ENCODE results near the gene RGS3.
A peak's percentile ranks its signal among the peaks of the same experiment; 100 is the strongest.

The RGS3 gene

DNA sequence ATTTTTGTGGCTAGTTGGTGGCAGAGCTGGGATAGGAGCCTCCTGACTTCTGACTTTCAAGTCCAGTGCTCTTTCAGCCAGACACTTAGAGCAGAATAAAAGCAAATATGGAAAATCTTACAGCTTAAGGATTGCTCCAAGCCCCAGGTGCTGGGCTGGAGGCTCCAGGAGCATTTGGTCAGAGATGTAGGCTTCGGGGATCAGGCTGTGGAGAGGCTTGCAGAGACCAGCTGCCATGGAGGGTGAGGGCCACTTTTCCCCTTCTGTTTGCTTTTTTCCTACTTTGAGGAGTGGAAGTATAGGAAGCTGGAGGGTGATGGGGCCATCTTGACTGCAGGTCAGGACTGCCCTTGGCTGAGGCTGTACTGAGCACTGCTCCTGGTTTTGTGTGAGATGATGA, 58.9 kb downstream of the RGS3 start:
- no peak for DNase-seq
- in situ Hi-C loops (cut with MboI; ENCODE audit: low pct_unique_long_range_greater_than_20kb, low sequenced_read_pairs), result no loop called here

DNA sequence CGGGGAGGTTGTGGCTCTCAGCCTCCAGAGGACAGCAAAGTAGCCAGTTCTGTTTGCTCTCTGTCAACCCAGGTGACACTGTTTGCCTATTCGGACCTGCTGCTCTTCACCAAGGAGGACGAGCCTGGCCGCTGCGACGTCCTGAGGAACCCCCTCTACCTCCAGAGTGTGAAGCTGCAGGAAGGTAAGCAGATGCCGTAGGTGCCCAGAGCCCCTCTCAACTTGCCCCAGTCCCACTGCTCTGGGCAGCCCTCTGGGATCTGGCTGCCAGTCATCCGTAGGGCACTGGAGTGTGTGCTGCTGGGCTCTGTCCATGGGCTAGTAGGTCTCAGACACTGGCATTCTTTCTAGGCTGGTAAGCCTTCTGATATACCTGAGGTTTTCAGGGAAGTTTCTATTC, 59.3 kb downstream of the RGS3 start:
- no peak for DNase-seq
- in situ Hi-C loops (cut with MboI; ENCODE audit: low pct_unique_long_range_greater_than_20kb, low sequenced_read_pairs), result no loop called here

DNA sequence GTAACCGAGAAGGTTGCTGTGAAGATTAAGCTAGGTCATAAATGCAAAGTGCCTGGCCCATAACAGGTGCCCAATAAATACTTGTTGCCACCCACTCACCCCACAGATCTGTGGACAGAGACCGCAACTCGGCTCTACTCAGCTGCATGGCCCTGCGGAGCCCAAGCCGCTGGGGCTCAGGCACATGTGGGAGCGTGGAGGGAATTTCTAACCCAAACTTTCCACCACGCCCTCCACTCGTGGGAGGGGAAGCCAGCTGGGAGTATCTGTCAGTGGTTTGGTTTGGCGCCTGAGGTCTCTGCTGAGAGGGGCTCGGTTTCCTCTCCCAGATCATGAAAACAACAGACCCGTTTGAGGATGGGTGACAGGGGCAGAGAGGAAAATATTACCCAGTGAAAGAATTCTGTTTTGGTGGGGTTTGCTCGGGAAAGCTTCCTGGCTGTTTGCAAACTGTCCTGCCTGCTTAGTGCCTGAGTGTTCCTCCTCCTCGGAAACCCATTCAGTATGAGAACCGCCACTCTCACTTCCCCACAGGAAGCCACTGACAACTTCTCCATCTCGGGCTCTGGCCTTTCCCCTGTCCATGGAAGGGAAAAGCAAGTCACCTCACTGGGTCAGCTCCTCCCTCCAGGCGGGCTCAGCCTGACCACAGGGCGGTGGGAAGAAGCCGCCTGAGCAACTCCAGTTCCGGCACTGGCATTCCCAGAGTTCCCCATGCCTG, 60.1 kb downstream of the RGS3 start:
- in situ Hi-C loops (cut with MboI; ENCODE audit: low pct_unique_long_range_greater_than_20kb, low sequenced_read_pairs), result no loop called here
- peak; percentile 54 for DNase-seq

DNA sequence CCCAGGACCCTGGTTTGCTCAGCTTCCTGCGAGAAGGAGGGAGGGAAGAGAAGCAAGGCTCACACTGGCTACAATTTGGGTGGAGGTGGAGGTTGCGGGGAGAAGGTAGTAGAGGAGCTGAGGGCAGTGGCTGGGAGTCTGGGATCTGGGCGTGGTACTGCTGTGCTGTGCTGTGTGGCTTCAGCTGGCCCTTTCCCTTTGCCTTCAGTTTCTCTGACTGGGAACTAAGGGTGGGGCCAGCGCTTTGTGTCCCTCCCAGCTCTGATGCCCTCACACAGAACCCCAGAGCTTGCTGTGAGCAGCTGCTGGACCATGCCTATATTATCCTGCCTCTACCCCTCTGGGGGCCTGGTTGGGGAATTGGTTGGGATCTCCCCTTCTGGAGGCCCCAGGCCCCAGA, 60.9 kb downstream of the RGS3 start:
- no peak for DNase-seq
- in situ Hi-C loops (cut with MboI; ENCODE audit: low pct_unique_long_range_greater_than_20kb, low sequenced_read_pairs), result no loop called here

DNA sequence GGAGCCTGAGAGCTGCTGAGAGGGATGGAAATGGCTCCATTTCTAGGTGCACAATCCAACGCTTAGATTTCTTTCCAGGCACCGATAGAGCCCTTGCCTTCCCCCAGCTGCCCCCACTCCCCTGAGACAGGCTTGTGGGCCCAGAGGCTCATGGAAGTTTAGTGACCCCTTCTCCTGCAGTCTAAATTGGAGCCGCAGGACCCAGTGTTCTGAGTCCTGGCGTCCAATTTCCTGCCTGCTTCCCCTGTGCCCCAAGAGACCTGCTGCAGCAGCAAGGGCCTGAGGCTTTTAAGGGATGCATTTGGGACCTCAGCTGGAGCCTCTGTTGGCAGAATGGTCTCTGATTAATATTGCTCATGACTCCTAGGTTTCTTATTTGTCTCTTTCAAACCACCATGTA, 61.7 kb downstream of the RGS3 start:
- no peak for DNase-seq
- in situ Hi-C loops (cut with MboI; ENCODE audit: low pct_unique_long_range_greater_than_20kb, low sequenced_read_pairs), result no loop called here

DNA sequence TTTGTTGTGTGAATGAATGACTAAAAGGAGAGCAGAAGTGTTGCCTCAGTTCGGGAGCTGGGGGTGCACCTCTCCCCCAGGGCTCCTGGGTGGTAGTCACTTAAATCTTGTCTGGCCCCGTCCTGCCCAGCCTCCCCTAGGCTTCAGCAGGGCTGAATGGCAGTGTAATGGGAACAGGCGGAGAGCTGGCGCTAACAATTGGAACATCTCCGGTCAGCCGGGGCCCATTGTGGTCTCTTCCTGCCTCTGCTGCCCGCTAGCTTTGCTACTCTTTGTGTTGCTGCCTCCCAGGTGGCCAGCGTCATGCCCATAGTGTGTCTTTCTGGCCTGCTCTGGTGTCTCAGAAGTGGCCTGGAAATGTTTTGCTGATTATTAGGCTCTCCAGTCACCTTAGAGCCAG, 62.3 kb downstream of the RGS3 start:
- in situ Hi-C loops (cut with MboI; ENCODE audit: low pct_unique_long_range_greater_than_20kb, low sequenced_read_pairs), result no loop called here

DNA sequence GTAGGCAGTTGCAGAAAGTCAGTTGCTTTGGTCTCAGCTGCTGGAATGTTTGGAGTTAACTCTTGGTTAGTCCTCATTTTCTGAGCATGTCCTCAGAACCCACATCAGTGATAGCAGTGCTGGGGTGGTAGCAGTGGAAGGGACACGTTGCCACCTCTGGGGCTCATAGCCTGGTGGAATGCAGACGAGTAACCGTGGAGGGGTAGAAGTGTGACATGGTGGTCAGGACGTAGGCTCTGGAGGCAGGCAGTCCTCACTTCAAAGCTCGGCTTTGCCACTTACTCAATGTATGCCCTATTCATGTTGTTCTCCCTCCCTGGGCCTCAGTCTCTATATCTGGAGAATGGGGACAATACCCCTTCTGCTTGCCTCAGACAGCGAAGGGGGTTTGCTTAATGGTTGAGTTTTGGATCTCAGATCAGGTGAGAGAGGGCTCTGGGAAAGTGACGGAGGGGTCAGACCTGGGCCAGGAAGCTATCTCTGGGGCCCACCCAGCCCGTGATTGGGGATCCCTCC, 62.8 kb downstream of the RGS3 start:
- DNase-seq, result no peak

More for the DNA sequence above, 62.3 kb downstream of the RGS3 start:
- DNase-seq, result no peak

DNA sequence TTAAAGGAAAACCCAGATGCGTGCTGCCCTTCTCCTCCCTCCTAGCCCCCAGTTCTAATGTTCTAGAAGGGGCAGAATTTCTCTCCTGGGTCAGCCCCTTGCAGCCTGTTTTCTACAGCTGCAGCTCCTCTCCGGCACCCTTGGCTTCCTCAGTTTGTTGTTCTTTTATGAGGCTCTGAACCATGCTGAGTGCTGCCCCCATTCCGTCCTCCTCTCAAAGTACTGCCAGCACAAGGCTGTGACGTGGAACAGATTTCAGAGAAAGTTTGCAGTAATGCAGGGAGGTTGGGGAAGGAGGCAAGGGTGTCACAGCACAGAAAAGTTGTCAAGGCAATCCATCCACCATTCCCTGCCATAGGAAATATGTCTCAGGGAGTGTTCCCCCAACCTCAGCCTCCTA, 63.3 kb downstream of the RGS3 start:
- in situ Hi-C loops (cut with MboI; ENCODE audit: low pct_unique_long_range_greater_than_20kb, low sequenced_read_pairs), result no loop called here
- DNase-seq, result no peak

More for the DNA sequence above, 62.8 kb downstream of the RGS3 start:
- in situ Hi-C loops (cut with MboI; ENCODE audit: low pct_unique_long_range_greater_than_20kb, low sequenced_read_pairs), result no loop called here

DNA sequence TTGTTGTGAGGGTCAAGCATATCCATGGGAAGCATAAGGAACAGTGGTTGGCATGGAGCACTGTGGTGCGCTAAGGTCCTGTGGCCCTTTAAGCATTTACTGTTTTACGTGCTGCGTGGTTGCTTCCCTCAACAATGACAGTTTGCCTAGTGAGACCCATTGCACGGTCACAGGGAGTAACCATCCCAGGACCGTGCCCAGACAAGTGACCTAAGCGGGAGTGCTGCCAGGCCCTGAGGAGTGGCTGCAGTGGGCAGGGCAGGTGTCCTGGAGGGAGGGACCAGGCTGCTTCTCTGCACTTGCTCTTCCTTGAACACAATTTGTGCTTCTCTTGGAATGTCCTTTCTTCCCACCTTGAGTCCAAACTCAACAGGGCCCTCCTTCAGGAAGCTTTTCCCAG, 64.6 kb downstream of the RGS3 start:
- DNase-seq, result no peak
- in situ Hi-C loops (cut with MboI; ENCODE audit: low pct_unique_long_range_greater_than_20kb, low sequenced_read_pairs), result no loop called here

DNA sequence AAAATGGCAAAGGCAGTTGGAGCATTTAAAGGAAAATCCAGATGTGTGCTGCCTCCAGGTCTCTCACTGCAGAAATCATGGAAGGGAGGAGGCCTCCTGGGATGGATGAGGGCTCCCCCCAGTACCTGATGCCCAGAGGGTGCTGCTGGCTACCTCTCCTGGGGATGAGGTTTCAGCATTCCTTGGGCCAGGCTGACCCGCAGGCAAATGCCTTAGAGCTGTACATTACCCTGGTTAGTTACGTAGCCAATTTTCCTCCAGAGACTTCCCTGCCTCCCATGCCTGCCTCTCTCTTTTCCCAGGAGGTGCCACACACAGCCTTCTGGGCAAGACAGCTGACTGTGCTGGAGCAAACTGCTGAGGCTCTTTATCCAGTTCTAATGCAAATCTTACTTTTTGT, 65.3 kb downstream of the RGS3 start:
- DNase-seq, result no peak
- in situ Hi-C loops (cut with MboI; ENCODE audit: low pct_unique_long_range_greater_than_20kb, low sequenced_read_pairs), result no loop called here

DNA sequence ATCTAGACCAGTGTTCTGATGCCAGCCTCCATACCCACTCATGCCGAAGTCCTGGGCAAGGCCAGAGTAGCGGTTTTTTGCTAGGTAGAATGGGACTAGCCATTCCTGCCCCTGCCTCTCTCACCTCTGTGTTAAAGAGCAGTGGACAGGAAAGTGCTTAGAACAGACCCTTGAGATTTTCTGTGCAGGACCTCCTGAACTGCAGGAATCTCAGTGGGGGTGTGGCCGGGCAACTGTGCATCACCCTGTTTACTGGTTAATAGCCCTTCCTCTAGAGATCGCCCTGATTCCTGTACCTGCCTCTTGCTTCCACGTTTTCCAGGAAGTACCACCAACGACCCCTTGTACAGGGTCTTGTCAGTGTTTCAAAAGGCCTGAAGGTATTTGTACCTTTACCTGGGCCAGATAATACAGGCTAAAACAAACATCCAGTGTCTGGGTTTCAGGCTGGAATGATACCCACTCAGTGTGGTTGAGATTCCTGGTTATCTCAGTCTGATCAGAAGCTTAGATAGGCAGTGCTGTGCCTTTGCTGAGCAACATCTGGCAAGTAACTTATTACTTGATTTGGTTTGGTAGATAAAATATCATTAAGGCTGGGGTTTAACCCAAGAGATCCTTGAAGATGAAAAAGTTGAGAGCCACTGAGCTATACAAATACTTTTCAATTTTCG, 65.9 kb downstream of the RGS3 start:
- no peak for DNase-seq
- in situ Hi-C loops (cut with MboI; ENCODE audit: low pct_unique_long_range_greater_than_20kb, low sequenced_read_pairs), result no loop called here

DNA sequence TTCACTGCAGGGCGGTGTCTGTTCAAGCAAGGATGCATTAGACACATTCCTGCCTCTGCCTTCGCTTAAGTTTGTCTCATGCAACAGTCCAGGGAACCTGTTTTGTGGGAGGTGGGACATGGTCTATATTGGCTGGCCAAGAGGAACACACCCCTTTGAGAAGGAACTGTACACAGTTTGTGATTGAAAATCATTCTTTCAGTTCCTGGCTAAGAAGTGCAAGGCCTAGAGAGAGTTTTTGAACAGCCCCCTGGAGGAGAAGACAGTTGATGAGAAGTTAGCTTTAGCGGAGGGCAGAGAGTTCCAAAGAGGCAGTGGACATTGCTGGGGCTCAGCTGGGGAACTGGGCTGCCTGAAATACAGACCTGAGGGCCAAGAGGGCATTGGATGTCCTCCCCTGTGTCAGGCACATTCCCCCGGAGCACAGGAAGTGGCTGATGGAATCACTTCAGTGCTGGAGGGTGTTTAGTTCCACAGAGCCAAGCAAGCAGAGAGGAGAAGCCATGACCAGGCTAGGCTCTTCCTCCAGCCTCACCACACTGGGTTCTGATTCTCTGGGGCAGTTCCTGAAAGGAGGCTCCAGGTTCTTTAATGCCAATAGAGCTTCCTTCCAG, 66.6 kb downstream of the RGS3 start:
- in situ Hi-C loops (cut with MboI; ENCODE audit: low pct_unique_long_range_greater_than_20kb, low sequenced_read_pairs), result no loop called here
- DNase-seq, result no peak

DNA sequence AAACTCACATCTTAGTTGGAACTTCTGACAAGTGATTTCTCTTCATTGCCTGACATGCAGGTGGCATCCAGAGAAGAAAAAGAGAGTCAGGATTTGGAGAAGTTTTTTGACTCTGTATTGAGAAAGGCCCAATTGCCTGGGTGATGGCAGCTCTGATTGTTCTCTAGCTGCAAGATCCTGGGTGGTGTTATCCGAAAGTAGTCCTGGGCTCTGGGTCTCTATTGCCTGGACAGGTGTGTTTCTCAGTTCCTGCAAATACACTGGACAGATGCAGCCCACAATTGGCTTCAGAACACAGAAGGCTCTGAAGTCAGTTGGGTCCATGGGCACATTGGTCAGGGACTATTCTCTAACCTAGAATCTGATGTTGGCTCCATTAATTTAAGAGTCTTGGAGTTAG, 67.4 kb downstream of the RGS3 start:
- in situ Hi-C loops (cut with MboI; ENCODE audit: low pct_unique_long_range_greater_than_20kb, low sequenced_read_pairs), result no loop called here
- no peak for DNase-seq

DNA sequence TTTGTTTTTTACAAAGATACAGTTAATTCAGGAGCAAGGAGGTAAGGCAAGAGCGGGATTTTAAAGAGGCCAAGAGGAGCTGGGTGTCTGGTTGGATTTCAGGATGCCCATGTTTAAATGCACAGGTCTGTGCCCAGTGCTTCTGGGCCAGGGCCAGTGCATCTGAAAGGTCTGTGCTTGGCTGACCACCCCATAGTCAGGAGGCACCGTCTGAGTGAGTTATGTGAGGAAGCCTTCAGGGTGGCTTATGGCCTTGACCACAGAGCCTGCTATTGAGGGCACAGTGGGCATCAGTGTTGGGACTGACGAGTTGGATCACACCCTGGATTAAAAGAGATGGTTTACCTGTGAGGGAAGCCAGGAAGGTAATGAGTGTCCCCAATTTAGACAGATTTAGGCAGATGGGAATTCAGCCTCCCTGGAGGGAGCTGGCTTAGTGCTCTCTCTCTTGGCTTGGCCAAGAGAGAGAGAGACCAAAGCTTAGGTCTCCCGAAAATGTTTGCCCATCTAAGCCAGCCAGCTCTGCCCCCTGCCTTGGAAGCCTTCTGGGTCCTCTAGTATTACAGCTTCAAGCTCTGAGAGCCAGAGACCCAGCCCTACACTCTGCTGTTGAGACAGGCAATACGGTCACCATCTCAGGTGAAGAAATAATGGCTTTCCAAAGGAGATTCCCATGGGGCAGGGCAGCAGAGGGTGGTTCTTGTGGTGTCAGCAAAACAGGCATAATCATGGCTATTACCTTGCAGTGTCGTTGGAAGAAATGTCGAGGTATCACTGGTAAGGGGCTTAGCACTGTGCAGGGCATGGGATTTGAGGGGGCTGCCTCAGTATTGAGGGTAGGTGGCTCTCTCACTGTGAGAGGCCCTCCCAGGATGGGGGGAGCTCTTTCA, 68.6 kb downstream of the RGS3 start:
- in situ Hi-C loops (cut with MboI; ENCODE audit: low pct_unique_long_range_greater_than_20kb, low sequenced_read_pairs), result no loop called here
- no peak for DNase-seq

DNA sequence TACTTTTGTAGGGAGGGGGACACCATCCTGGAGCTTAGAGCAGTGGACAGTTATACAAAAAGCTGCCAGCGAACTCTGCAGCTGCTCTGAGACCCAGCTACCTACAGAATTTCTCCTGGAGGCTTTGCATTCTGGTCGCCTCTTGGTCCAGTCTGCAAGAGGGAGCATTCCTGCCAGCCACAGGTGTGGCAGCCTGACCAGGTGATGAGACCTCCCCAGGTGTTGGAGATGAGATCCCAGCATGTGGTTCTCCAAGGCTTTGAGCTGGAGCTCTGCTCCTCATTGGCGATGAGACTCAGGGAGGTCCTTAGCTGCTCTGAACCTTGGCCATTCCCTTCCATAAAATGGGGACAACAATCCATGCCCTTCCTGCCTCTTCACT, 69.3 kb downstream of the RGS3 start:
- in situ Hi-C loops (cut with MboI; ENCODE audit: low pct_unique_long_range_greater_than_20kb, low sequenced_read_pairs), result no loop called here
- DNase-seq, result no peak

DNA sequence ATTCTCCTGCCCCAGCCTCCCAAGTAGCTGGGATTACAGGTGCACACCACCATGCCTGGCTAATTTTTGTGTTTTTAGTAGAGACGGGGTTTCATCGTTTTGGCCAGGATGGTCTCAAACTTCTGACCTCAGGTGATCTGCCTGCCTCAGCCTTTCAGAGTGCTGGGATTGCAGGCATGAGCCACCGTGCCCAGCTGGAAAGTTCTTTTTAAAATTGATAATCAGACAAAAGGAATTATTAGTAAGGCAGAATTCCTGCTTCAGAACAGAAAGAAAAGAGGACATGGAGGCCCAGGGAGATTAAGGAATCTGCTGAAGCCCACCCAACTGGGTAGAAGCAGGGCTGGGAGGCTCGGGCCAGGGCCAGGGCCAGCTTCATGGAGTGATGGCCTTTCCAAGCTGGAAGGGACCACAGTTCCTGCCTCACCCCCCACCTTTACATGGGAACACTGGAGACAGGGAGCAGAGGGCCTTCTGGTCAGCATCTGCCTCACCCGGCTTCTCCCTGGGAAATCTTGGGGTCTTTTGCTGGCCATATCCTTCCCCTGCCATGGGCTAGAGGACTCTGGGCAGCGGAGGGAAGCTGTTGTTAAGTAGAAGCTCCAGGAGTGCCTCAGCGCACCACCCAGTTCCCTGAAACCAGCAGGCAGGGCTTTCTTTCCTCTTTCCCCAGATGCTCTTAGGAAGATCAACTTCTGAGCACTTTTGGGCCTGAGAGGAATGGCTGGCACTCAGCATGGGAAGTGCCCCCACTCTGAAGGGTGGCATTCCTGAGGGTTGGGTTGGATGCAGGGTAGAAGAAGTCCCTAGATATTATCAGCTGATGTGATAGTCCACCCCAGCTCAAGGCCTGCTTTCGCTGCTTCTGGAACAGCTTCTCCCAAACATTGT, 70.1 kb downstream of the RGS3 start:
- in situ Hi-C loops (cut with MboI; ENCODE audit: low pct_unique_long_range_greater_than_20kb, low sequenced_read_pairs), result no loop called here

DNA sequence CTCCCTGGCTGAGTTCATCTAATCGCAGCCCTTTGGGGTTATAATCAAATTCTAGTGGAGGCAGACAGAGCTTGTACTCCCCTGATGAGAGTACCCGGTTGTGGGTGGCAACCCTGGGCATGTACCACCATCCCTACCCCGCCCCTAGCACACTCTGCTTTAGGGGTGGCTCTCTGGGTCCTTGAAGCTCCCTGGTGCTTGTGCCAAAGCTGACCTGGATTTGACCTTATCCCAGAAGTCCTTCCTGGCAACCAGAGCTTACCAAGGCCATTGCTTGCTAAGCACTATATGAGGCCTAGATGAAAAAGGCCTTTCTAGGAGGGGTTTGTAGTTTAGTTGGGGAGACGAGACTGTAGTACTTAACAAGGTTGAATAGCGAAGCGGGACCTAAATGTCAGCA, 72.2 kb downstream of the RGS3 start:
- in situ Hi-C loops (cut with MboI; ENCODE audit: low pct_unique_long_range_greater_than_20kb, low sequenced_read_pairs), result no loop called here
- no peak for DNase-seq

More for the DNA sequence above, 70.1 kb downstream of the RGS3 start:
- DNase-seq, result no peak

DNA sequence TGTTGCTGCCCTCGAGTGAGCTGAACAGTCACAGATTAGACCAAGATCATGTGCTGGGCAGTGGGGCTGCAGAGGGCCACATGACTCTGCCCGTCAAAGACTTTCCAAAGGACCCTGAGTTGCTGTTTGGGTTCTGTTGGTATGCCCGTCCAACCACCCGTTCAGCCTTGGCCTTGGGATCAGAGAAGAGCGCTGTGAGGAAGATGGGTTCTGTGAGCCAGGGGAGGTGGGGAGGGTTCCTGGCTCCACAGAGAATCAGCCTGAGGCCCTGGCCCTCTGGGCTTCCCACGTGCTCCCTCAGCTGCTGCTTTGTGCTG, 72.6 kb downstream of the RGS3 start:
- DNase-seq, result no peak
- in situ Hi-C loops (cut with MboI; ENCODE audit: low pct_unique_long_range_greater_than_20kb, low sequenced_read_pairs), result no loop called here
